AG08396 (cell line): ENCODE data around the gene PTPRG.

Source experiments
- DNase-seq: peaks from one replicate; pipeline ENCODE4 v3.0.0; 2012; ENCODE audit warnings: low spot score, mixed read lengths

PTPRG gene

GRCh38 chr3:61769266-61769990 is 208.1 kb downstream of the PTPRG start:
- no peak for DNase-seq

- no peak for DNase-seq
Observed at GRCh38 chr3:61771976-61772375, 210.6 kb downstream of the PTPRG start.

- DNase-seq, result no peak
Observed at GRCh38 chr3:61772456-61772855, 211.1 kb downstream of the PTPRG start.

GRCh38 chr3:61774279-61774890 is 213.0 kb downstream of the PTPRG start:
- peak; percentile 27 for DNase-seq

- DNase-seq, result no peak
Observed at GRCh38 chr3:61776390-61776789, 215.0 kb downstream of the PTPRG start.

GRCh38 chr3:61777483-61777882 is 216.1 kb downstream of the PTPRG start:
- no peak for DNase-seq

GRCh38 chr3:61778095-61778494 is 216.7 kb downstream of the PTPRG start:
- DNase-seq, result no peak

GRCh38 chr3:61780016-61780415 is 218.6 kb downstream of the PTPRG start:
- no peak for DNase-seq

GRCh38 chr3:61780455-61781228 is 219.3 kb downstream of the PTPRG start:
- DNase-seq, result no peak

GRCh38 chr3:61783993-61784718 is 222.8 kb downstream of the PTPRG start:
- DNase-seq, result peak; percentile 52

- DNase-seq, result no peak
Observed at GRCh38 chr3:61788623-61789507, 227.5 kb downstream of the PTPRG start.

GRCh38 chr3:61789861-61790260 is 228.5 kb downstream of the PTPRG start:
- DNase-seq, result no peak

- DNase-seq, result no peak
Observed at GRCh38 chr3:61790411-61790810, 229.0 kb downstream of the PTPRG start.

GRCh38 chr3:61793056-61793455 is 231.7 kb downstream of the PTPRG start:
- DNase-seq, result no peak

- DNase-seq, result no peak
Observed at GRCh38 chr3:61793521-61793920, 232.2 kb downstream of the PTPRG start.

GRCh38 chr3:61794341-61794740 is 233.0 kb downstream of the PTPRG start:
- no peak for DNase-seq

- DNase-seq, result no peak
Observed at GRCh38 chr3:61794961-61795360, 233.6 kb downstream of the PTPRG start.

- no peak for DNase-seq
Observed at GRCh38 chr3:61796088-61796680, 234.8 kb downstream of the PTPRG start.

- DNase-seq, result no peak
Observed at GRCh38 chr3:61796911-61797310, 235.5 kb downstream of the PTPRG start.

GRCh38 chr3:61802772-61803171 is 241.4 kb downstream of the PTPRG start:
- DNase-seq, result no peak

GRCh38 chr3:61803983-61804382 is 242.6 kb downstream of the PTPRG start:
- no peak for DNase-seq
